Measurements from ENCODE around the gene KIF25. TPM values are rescaled to one million over a fixed set of nuclear protein-coding genes. Genes with fewer than 3 reads are reported as not detected.
"Not testable (repeated sequence)": the region's sequence is repeated elsewhere in the genome, so short reads cannot be mapped to it uniquely, and the experiment has no call there.

Gene KIF25
- total RNA-seq, 4 donors from 2014 or later: 0.26 TPM; not detected in 3

GRCh38 chr6:168075216-168075615 lies 77.7 kb downstream of the KIF25 start:
- no peak for TF ChIP-seq POLR2A (IDR thresholded peaks at IDR 0.05)
- no CpG with 5 or more reads among the region's 13 CpGs for WGBS, 2 donors
- Histone ChIP-seq H3K4me1 (no peaks in the 10 kb centered on the region), H3K4me3 (no peak overlapping the region), H3K27me3 (peaks cover 0 to 35% (median 0%) of the 10 kb centered on the region in 4 donors), H3K9me3 (no peaks in the 10 kb centered on the region), H3K36me3 (no peaks in the 10 kb centered on the region), H3K27ac (no peak overlapping the region)
- intact Hi-C loops (cut with DNase I): no loop called here
- DNase-seq: no peak

- Histone ChIP-seq H3K9me3 (no peaks in the 10 kb centered on the region), H3K27me3 (peaks cover 0 to 35% (median 0%) of the 10 kb centered on the region in 4 donors), H3K27ac (no peak overlapping the region), H3K4me1 (no peaks in the 10 kb centered on the region), H3K4me3 (no peak overlapping the region), H3K36me3 (no peaks in the 10 kb centered on the region)
- no peak for DNase-seq
- no peak for TF ChIP-seq POLR2A (IDR thresholded peaks at IDR 0.05)
- TF ChIP-seq, protein P1, sequence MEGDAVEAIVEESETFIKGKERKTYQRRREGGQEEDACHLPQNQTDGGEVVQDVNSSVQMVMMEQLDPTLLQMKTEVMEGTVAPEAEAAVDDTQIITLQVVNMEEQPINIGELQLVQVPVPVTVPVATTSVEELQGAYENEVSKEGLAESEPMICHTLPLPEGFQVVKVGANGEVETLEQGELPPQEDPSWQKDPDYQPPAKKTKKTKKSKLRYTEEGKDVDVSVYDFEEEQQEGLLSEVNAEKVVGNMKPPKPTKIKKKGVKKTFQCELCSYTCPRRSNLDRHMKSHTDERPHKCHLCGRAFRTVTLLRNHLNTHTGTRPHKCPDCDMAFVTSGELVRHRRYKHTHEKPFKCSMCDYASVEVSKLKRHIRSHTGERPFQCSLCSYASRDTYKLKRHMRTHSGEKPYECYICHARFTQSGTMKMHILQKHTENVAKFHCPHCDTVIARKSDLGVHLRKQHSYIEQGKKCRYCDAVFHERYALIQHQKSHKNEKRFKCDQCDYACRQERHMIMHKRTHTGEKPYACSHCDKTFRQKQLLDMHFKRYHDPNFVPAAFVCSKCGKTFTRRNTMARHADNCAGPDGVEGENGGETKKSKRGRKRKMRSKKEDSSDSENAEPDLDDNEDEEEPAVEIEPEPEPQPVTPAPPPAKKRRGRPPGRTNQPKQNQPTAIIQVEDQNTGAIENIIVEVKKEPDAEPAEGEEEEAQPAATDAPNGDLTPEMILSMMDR (IDR thresholded peaks at IDR 0.05): no peak
- WGBS, 2 donors: 86 to 90% methylated on average over 7 to 16 of the region's 34 CpGs
- intact Hi-C loops (cut with DNase I): no loop called here
Measured at GRCh38 chr6:168075787-168076202, 78.3 kb downstream of the KIF25 start.

DNA sequence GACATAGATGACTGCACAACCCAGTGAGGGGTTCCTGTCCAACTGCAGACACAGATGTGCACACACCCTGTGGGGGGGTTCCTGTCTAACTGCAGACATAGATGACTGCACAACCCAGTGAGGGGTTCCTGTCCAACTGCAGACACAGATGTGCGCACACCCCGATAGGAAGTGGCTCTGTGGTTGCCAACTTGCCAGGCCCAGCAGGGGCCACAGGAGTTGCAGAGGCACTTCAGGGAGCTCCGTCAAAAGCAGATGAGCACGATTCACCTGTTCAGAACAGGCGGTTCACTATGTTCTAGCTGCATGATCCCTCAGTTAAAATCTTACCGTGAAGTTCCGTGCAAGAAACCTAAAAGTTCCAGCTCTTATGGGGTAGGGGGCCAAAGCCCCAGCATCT lies 79.9 kb downstream of the KIF25 start:
- DNase-seq; intact Hi-C loops (cut with DNase I); H3K4me3 ChIP-seq; H3K27ac ChIP-seq; H3K4me1 ChIP-seq; H3K36me3 ChIP-seq; H3K9me3 ChIP-seq: not testable (repeated sequence)
- H3K27me3 ChIP-seq: peaks cover 0 to 20% (median 0%) of the 10 kb centered on the region in 4 donors
- 80 to 100% methylated on average over 2 to 6 of the region's 7 CpGs for WGBS, 2 donors

DNA sequence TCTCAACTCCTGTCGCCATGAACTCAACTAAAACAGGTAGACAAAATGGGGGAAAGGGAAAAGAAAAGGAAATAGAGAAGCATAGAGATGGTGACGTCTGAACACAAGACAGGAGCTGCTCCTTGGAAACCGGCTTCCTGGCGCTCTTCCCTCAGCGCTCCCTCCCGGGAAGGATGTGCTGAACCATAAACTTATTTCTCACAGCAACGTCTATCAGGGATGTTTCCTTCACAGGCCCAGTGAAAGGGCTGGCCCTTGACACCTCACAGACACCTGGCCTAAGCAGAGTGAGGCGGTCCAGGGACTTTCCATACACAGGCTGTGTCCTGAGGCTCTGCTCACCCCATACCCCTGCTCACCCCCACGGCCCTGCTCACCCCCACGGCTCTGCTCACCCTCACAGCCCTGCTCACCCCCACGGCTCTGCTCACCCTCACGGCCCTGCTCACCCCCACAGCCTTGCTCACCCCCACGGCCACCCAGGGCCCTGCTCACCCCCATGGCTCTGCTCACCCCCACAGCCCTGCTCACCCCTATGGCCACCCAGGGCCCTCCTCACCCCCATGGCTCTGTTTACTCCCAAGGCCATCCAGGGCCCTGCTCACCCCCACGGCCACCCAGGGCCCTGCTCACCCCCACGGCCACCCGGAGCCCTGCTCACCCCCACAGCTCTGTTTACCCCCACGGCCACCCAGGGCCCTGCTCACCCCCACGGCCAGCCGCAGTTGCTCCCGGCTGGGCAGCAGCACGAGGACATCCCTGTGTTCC lies 80.9 kb downstream of the KIF25 start:
- intact Hi-C loops (cut with DNase I): no loop called here
- Histone ChIP-seq H3K9me3 (no peaks in the 10 kb centered on the region), H3K4me1 (no peaks in the 10 kb centered on the region), H3K27ac (no peak overlapping the region), H3K4me3 (no peak overlapping the region), H3K27me3 (peaks cover 0 to 11% (median 0%) of the 10 kb centered on the region in 4 donors), H3K36me3 (no peaks in the 10 kb centered on the region)
- 59 to 65% methylated on average over 8 to 12 of the region's 21 CpGs for WGBS, 2 donors
- TF ChIP-seq POLR2A (IDR thresholded peaks at IDR 0.05): no peak
- TF ChIP-seq, protein P1 (IDR thresholded peaks at IDR 0.05): no peak
- DNase-seq: no peak

DNA sequence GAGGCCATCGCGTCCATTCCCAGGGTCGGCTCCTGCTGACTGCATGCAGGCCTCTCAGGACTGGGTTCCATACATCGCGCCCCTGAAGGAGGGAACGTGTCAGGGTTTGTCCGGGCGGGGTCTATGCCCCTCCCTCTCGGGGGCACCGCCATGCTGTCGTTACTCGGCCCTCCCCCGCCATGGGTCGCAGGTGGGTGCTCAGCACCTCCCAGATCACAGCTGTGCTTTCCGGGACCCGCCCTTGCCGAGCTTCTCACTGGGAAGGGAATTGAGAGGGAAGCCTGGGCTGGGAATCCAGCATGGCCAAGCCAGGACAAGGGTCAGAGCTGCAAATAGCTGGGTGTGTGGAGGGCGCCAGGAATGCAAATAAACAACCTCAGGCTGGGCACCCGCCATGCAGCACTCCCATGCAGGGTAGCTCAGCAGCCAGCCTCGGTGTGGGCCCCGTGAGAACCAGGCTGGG lies 81.5 kb downstream of the KIF25 start, which contains the start of gene FRMD1:
Gene FRMD1, minus strand, starts transcription at position 270 of the 463 bp plus-strand sequence. Its CDS starts 118 bp downstream, at position 152.
- Histone ChIP-seq H3K9me3 (no peaks in the 10 kb centered on the region), H3K36me3 (no peaks in the 10 kb centered on the region), H3K4me3 (no peak within 1 kb of the TSS), H3K27ac (no peak within 1 kb of the TSS), H3K4me1 (no peaks in the 10 kb centered on the region), H3K27me3 (peaks cover 0 to 11% (median 0%) of the 10 kb centered on the region in 4 donors)
- DNase-seq: no peak
- intact Hi-C loops (cut with DNase I): no loop called here
- WGBS, 2 donors: 70% methylated on average over 9 of the region's 21 CpGs; no CpG with 5 or more reads in 1 of the 2 donors
- TF ChIP-seq, protein P1 (IDR thresholded peaks at IDR 0.05): no peak
- TF ChIP-seq POLR2A (IDR thresholded peaks at IDR 0.05): no peak

DNA sequence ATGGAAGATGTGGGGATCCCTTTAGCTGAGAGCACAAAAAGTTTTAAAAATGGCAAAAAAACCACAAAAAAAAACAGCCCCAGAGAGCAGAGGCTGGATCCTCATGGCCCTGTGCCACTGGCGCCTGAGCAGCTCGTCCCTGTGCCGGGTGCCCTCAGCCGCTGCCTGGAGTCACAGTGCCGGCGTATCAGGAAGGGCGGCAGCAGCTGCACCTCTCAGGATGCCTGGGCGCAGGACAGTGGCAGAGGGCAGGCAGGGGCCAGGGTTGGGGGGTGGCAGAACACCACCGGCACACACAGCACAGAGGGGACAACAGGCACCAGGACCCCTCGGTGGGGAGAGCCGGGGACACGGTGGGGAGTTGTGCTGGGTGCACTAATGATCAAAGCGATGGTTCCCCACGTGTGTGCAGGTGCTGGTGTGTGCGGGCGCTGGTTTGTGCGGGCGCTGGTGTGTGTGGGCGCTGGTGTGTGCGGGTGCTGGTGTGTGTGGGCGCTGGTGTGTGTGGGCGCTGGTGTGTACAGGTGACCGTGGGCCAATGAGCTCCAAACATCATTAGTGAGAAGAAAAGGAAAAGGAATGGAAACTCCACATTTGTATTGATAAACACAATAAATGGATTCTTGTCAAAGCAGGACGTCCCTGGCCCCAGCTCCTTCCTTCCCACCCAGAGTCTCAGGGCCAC lies 83.1 kb downstream of the KIF25 start:
- WGBS, 2 donors: 82 to 83% methylated on average over 7 to 22 of the region's 24 CpGs
- no peak for DNase-seq
- Histone ChIP-seq H3K9me3 (no peaks in the 10 kb centered on the region), H3K36me3 (no peaks in the 10 kb centered on the region), H3K4me1 (no peaks in the 10 kb centered on the region), H3K27ac (no peak overlapping the region), H3K27me3 (peaks cover 0 to 15% (median 0%) of the 10 kb centered on the region in 4 donors), H3K4me3 (no peak overlapping the region)
- TF ChIP-seq, protein P1 (IDR thresholded peaks at IDR 0.05): no peak
- TF ChIP-seq POLR2A (IDR thresholded peaks at IDR 0.05): no peak
- intact Hi-C loops (cut with DNase I): no loop called here
